Ovary (tissue), 9 donors: ENCODE data around the gene KPTN. TPM values are rescaled to one million over a fixed set of nuclear protein-coding genes. Genes with fewer than 3 reads are reported as not detected.

Experiments
- DNase-seq, 5 donors: peaks; one replicate each; pipeline ENCODE4 v3.0.0-alpha.2; 2019 to 2020
- H3K27ac ChIP-seq, 2 donors: fragments of 200-600 bp; one replicate each; pipeline versions ENCODE4 v1.5.1 to v1.8.0; 2019 to 2022
- H3K27me3 ChIP-seq: fragments of 200-600 bp; one replicate; pipeline ENCODE4 v1.8.0; 2022
- H3K36me3 ChIP-seq: fragments of 200-600 bp; sonication (generic); one replicate; pipeline ENCODE4 v1.5.1; 2019
- H3K4me1 ChIP-seq: one replicate; pipeline ENCODE4 v1.8.1; 2013; ENCODE audit warnings: mild to moderate bottlenecking, moderate library complexity; ENCODE audit not compliant: insufficient read depth
- H3K4me3 ChIP-seq: fragments of 200-600 bp; sonication (generic); one replicate; pipeline ENCODE4 v1.5.1; 2017
- H3K9me3 ChIP-seq, 2 donors: fragments of 200-600 bp in 1 of 2; sonication (generic) in 1 of 2; one replicate each; pipeline versions ENCODE4 v1.5.1 to v1.8.1; 2013 to 2019; ENCODE audit warnings: mild to moderate bottlenecking in 1 of 2, moderate library complexity in 1 of 2
- EP300 ChIP-seq: sonication (generic); formaldehyde crosslinking; IDR thresholded peaks from one replicate; pipeline ENCODE4 v1.6.1; 2017; ENCODE audit warnings: antibody characterized with exemption
- POLR2A ChIP-seq: fragments of 450-650 bp; IDR thresholded peaks from one replicate; pipeline ENCODE4 v1.6.1; 2017; ENCODE audit warnings: antibody characterized with exemption, mild to moderate bottlenecking, moderate library complexity
- WGBS, 3 donors: extraction: QIAGEN DNeasy Blood & Tissue Kit in 1 of 3; methylation state at CpG; one replicate each; pipeline versions ENCODE4 v1.1.5 to v1.1.7; 2013 to 2017; 5-methylcytosine and 5-hydroxymethylcytosine counted together
- intact Hi-C, 4 donors: fragments of 100-400 bp; cut with DNase I; formaldehyde crosslinking; loops; one replicate each; pipeline versions ENCODE4 v1.11.0 to v1.15.1; 2022 to 2023
- polyA plus RNA-seq, 2 donors: library from polyadenylated mRNA; stranded (reverse); fragments of 200-250 nt in 1 of 2; fragments of 350-450 nt in 1 of 2; fragmentation: Illumina TruSeq in 1 of 2; extraction: RNeasy Lipid Tissue Mini Kit (QIAGEN cat#74804) in 1 of 2; gene quantifications; one replicate each; pipeline ENCODE4 v1.2.3, GENCODE V29; 2013 to 2014
- total RNA-seq, 7 donors: library from RNA; depleted of rRNA in 2 of 7; stranded (reverse); fragments of >200 nt in 2 of 7; fragmentation: NEBNext Ultra II Directional in 3 of 7; extraction: Animal tissue kit (Norgen Biotek cat#: 25700) in 3 of 7; gene quantifications; one replicate each; pipeline versions ENCODE4 v1.1.0 to v1.2.4, GENCODE V29; 2016 to 2023
- TF ChIP-seq, protein P1 (sequence below), 3 donors: fragments of 450-650 bp in 2 of 3; fragments of 200-600 bp in 1 of 3; IDR thresholded peaks; one replicate each; pipeline versions ENCODE4 v1.5.1 to v1.8.0; 2016 to 2022; ENCODE audit warnings: antibody characterized with exemption in 3 of 3, mild to moderate bottlenecking in 1 of 3
- donor health status: DM: no; HTN: no; CAD: no; lungs with moderate emphysema.
- donor health status: DM: no; HTN: no; CAD: no.
- donor health status: Bipolar disorder and iron deficiency.
- donor health status: DM: yes; HTN: yes; CAD: no.
- donor health status: DM: no; HTN: no; CAD: no.
- donor health status: DM: yes; HTN: yes; CAD: no.

Gene KPTN
- total and polyA plus RNA-seq, 9 donors = 2.8 to 5.5 (median 4.4) TPM

DNA sequence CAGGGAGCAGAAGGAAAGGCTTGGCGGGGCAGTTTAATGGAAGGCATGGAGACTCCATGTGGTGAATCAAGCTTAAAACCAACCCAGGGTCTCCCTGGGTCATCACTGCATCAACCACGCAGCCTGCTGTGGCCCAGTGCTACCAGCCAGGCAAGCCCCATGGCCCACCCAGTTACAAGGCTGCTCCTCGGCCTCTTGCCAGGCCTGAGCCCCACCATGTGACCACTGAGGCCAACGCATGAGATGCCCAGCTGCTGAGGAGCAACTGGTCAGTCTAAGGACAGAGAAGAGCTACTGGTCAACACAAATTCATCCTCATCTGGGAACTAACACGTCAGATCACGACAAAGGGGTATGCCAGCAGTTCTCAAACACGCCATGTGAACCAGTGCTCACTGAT lies 15.4 kb upstream of the KPTN start:
- TF ChIP-seq EP300 = no peak
- TF ChIP-seq, protein P1, sequence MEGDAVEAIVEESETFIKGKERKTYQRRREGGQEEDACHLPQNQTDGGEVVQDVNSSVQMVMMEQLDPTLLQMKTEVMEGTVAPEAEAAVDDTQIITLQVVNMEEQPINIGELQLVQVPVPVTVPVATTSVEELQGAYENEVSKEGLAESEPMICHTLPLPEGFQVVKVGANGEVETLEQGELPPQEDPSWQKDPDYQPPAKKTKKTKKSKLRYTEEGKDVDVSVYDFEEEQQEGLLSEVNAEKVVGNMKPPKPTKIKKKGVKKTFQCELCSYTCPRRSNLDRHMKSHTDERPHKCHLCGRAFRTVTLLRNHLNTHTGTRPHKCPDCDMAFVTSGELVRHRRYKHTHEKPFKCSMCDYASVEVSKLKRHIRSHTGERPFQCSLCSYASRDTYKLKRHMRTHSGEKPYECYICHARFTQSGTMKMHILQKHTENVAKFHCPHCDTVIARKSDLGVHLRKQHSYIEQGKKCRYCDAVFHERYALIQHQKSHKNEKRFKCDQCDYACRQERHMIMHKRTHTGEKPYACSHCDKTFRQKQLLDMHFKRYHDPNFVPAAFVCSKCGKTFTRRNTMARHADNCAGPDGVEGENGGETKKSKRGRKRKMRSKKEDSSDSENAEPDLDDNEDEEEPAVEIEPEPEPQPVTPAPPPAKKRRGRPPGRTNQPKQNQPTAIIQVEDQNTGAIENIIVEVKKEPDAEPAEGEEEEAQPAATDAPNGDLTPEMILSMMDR (IDR thresholded peaks at IDR 0.05) = no peak
- no peak for TF ChIP-seq POLR2A
- H3K27me3 ChIP-seq = no peaks in the 10 kb centered on the region
- no peaks in the 10 kb centered on the region for H3K9me3 ChIP-seq
- intact Hi-C loops = no loop called here
- 85 to 89% (median 86%) methylated on average over 7 of the region's 7 CpGs for WGBS, 3 donors
- no peaks in the 10 kb centered on the region for H3K36me3 ChIP-seq
- no peak for DNase-seq
- no peak overlapping the region for H3K4me3 ChIP-seq
- H3K4me1 ChIP-seq = no peaks in the 10 kb centered on the region
- no peak overlapping the region for H3K27ac ChIP-seq

DNA sequence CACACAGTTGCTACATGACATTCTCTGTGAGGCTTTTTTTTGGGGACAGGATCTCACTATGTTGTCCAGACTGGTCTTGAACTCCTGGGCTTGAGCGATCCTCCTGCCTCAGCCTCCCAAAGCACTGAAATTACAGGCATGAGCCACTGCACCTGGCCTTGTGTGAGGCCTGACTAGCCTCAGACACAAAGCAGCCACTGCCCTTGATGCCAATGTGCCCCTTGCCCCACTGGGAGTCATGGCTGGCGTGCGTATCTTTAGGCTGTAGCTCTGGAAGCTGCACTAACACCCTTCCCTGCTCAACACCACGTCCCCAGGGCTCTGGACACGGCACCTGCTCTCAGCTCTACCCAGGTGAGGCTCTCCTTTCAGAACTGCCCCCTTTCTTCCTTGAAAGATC lies 14.5 kb upstream of the KPTN start:
- intact Hi-C loops = no loop called here
- no peak for TF ChIP-seq EP300
- TF ChIP-seq POLR2A = no peak
- TF ChIP-seq, protein P1 (IDR thresholded peaks at IDR 0.05) = no peak
- WGBS, 3 donors = 94 to 100% (median 95%) methylated on average over 5 of the region's 5 CpGs
- Histone ChIP-seq H3K27ac (no peak overlapping the region), H3K4me3 (no peak overlapping the region), H3K36me3 (no peaks in the 10 kb centered on the region), H3K27me3 (no peaks in the 10 kb centered on the region), H3K9me3 (no peaks in the 10 kb centered on the region), H3K4me1 (no peaks in the 10 kb centered on the region)
- no peak for DNase-seq

DNA sequence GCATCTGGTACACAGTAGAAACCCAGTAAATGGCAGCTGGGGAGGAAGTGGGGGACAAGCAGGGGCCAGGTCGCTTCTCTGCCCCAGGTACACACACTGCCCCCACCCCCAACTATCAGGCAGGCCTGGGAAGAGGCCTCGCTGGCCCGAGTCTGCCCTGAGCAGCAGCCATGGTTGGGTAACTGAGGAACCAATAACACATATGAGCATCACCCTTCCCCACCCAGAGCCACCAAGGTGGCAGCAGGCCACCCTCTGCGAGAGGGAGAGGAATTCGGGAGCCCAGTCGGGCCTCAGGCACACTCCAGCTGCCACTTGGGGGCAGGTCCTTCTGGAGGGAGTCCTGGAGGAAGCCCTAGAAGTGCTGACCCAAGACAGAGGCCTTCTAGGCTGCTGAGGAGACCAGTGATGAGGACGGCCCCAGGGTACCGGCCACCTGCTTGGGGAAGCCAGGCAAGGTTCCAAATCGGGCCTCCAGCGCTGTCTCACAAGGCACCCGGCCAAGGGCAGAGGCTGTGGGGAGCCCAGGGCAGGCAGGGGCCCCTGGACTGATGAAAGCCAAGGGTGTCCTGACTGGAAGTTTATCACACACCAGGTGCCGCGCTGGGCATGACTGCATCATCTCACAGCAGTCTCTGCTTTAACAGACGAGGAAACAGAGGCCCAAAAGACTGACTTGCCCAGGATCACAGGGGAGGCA lies 14.0 kb upstream of the KPTN start:
- Histone ChIP-seq H3K9me3 (no peaks in the 10 kb centered on the region), H3K36me3 (no peaks in the 10 kb centered on the region), H3K27ac (no peak overlapping the region), H3K4me1 (no peaks in the 10 kb centered on the region), H3K27me3 (no peaks in the 10 kb centered on the region), H3K4me3 (no peak overlapping the region)
- intact Hi-C loops = no loop called here
- TF ChIP-seq EP300 = no peak
- TF ChIP-seq POLR2A = no peak
- TF ChIP-seq, protein P1 (IDR thresholded peaks at IDR 0.05) = no peak
- no peak for DNase-seq
- 74 to 77% (median 77%) methylated on average over 12 to 14 of the region's 14 CpGs for whole genome bisulfite sequencing, 3 donors

DNA sequence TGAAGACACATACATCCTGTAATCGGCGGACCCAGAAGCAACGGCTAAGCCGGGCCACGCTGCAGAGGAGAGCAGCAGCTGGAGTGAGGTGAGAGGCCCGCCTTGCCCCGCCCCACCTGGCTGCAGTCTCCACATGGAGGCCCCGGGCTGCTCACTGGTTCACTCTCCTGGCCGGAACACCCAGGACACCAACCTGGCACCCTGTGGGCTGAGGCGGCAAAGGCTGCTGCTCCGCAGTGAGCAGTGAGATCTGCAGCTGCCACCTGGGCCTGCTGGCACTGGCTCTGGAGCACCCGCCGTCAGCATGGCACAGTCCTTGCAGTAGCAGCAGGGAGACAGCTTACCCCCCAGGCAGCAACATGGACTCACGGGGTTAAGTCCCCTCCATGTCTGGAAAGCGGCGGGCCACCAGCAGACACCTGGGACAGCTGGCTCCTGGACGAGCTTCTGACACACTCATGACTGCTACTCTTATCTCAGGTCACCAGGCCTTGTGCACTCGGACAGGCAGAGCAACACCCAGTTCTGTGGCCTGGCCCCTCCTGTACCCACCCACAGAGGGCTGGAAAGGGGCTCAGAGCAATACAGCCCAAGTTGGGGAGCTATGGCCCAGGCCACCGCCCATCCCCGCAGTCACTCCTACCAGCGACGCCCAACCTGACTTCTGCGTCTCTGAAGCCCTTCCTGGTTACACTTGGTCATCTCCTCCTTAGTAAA lies 13.2 kb upstream of the KPTN start:
- intact Hi-C loops = no loop called here
- WGBS, 3 donors = 82 to 85% (median 83%) methylated on average over 23 of the region's 23 CpGs
- Histone ChIP-seq H3K27ac (no peak overlapping the region), H3K4me3 (no peak overlapping the region), H3K9me3 (no peaks in the 10 kb centered on the region), H3K27me3 (no peaks in the 10 kb centered on the region), H3K36me3 (no peaks in the 10 kb centered on the region), H3K4me1 (no peaks in the 10 kb centered on the region)
- no peak for TF ChIP-seq POLR2A
- TF ChIP-seq, protein P1 (IDR thresholded peaks at IDR 0.05) = no peak
- TF ChIP-seq EP300 = no peak
- no peak for DNase-seq
